Head of caudate nucleus (tissue), 42 donors: ENCODE results near the gene GADD45G.

ENCODE experiments used
- DNase-seq, 42 donors: peaks; one replicate each; pipeline versions ENCODE4 v3.0.0 to v3.0.0-alpha.2; 2020 to 2021; ENCODE audit warnings: mixed read lengths in 7 of 42
- intact Hi-C: fragments of 100-400 bp; cut with DNase I; formaldehyde crosslinking; loops from one replicate; pipeline ENCODE4 v1.15.0; 2022

GADD45G gene

DNA sequence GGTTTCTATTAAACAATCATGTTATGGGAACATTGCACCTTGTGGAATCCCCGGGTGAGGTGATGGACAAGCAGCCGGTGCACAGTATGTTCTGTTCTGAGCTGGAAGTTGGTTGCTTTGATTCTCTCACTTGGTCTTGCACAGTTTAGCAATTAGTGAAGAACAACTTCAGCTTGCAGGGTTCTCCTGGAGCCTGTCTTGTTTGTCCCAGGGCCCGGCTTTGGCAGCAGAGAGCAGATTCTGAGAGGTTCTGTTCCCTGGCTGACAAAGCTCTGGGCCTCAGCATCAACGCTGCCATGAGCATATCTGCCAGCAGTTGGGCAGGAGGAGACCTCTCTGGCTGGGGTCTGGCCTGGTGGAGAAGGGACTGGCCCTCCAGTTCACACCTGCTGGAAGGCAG, 16.9 kb downstream of the GADD45G start:
- peak in 18 of 42 donors; percentile 21 to 70 (median 46) for DNase-seq
- intact Hi-C loops = no loop called here

GRCh38 chr9:89622933-89623861, 18.4 kb downstream of the GADD45G start:
- intact Hi-C loops = no loop called here
- peak in 3 of 42 donors; percentile 17 to 49 (median 24) for DNase-seq

DNA sequence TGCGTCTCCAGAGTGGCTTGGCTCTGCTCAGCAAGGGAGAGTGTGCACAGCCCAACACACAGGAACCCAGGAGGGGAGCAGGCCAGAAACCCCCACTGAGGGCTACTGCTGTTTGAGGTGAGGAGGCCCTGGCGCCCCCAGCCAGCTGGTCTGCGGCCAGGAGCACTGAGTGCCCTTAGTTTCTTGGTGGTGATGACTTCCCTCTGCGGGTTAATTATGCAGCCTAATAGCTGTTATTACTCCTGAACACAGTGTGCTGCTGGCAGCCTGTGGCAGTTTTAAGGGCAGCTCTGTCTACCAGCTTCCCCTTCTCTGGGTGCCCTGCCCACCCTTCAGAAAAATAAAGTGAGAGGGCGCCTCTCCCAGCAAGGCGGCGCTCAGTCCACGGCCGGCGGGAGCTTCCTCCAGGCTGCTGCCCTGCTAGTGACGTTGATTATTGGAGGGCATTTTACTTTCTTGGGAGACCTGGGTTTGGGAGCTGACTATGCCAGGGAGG, 19.2 kb downstream of the GADD45G start:
- DNase-seq = peak in 39 of 42 donors; percentile 21 to 72 (median 49)
- intact Hi-C loops = no loop called here

DNA sequence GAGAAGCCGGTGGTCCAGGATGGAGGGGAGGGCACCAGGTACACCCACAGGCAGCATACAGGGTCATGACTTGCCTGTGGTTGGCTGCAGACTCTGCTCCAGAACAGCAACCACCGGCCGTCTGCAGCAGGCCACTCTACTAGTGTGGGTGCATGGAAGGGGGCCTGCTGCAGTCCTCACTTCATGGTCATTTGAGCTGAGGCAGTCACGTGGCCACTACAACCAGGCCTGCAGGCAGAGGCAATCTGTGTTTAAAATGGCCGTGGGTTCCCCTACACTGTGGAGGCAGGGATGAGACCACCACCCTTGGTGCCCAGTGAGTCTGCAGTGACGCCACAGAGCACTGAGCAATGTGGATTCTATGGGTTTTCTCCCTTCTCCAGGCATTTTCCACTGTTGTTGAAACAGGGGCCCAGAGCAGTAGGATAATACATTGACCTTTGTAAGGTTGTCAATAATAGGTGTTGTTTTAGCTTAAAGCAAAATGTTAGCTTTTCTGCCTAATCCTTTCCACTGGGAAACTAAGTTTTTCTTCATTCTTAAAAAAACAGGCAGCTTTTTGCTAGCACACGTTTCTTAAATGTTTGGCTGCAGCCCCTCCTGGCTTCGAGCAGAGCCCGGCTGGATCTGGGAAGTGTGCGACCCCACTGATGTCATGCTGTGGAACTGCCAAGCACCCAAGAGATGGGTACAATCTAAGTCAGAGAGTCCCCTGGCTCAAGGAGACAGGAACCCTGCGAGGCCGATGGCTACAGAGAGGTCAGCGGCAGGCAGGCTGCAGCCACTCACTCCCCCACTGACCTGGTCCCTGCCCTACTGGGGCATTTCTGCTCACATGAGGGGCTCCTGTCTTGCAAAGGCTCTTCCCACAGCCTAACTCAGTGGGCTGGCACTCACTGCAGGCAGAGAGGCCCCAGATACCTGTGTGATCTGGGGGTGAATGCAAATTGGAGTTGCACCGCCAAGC, 21.2 kb downstream of the GADD45G start:
- intact Hi-C loops = no loop called here
- no peak for DNase-seq

GRCh38 chr9:89626741-89627265, 22.0 kb downstream of the GADD45G start:
- DNase-seq = no peak
- intact Hi-C loops = no loop called here

- intact Hi-C loops = no loop called here
These were observed 23.8 kb downstream of the GADD45G start for GRCh38 chr9:89628601-89629000.

DNA sequence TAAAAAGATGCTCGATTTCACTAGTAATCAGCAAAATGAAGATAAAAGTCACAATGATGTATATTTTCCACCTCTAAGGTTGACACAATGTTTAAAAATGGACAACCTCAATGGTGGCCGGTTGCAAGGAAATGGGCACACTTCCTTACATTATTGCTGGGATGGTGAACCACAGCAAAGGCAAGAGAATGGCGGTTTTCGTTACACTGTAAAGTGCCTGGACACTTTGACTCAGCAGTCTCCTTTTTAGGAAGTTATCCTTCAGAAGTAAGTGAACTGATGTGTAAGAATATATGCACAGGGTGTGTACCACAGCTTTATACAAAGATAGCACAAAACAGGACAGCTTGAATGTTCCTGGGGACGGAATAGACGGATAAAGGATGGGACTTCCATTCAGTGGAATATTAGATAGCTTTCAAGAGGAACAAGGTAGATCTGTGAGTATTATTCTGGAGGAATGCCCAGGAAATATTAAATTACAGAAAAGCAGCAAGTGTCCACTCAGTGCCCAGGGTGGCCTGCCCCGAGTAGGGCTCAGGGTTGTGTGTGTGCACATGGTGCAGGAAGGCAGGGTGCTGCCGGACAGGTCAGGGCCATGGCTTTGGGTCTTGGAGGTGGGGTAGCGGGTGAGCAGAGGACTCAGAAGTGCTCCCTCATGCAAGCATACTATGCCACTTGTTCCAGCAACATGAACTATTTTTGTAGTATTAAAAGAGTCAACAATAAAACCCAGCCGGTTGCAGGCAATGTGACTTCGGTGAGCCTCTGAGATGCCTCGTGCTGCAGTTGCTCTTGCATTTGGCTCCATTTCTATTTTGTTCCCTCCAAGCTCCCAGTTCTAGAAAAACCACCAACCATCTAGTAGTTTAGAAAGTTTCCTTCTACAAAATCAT, 24.5 kb downstream of the GADD45G start:
- intact Hi-C loops = no loop called here
- no peak for DNase-seq

More at GRCh38 chr9:89628601-89629000, 23.8 kb downstream of the GADD45G start:
- no peak for DNase-seq

DNA sequence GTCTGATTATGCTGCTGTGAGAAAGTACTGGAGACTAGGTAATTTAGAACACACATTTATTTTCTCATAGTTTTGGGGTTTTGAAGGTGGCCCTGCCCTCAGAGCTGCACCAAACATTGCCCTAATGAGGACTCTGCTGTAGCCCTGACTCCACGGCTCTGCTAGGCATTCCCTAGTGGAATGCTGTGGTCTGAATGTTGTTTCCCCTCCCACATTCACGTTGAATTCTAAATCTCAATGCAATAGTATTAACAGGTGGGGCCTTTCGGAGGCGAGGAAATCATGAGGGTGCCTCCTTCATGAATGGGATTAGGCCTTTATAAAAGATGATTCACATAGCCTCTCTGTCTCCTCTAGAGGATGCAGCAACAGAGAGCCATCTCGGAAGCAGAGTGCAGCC, 25.7 kb downstream of the GADD45G start:
- intact Hi-C loops = no loop called here
- no peak for DNase-seq

DNA sequence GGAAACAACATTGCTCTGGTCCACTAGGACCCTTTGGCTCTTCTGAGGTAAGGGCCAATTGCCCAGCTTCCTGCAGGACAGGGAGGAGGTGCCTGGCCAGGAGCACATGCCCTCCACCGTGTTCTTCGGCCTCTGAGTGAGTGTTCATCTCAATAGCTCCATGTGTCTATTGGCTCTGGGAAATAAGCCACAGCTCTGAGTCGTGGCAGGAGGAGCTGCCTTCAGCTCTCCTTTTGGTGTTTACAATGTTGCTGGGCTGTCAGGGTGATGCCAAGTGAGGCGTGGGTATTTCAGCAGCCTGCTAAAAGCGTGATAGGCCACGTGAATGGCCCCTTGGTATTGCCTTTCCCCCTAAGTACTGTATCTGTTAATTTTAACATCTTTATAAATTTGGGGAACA, 26.6 kb downstream of the GADD45G start:
- intact Hi-C loops = no loop called here
- DNase-seq = peak in 8 of 42 donors; percentile 9 to 52 (median 38)

GRCh38 chr9:89632192-89632733, 27.5 kb downstream of the GADD45G start:
- DNase-seq = peak in 1 of 42 donors; percentile 14
- intact Hi-C loops = no loop called here

DNA sequence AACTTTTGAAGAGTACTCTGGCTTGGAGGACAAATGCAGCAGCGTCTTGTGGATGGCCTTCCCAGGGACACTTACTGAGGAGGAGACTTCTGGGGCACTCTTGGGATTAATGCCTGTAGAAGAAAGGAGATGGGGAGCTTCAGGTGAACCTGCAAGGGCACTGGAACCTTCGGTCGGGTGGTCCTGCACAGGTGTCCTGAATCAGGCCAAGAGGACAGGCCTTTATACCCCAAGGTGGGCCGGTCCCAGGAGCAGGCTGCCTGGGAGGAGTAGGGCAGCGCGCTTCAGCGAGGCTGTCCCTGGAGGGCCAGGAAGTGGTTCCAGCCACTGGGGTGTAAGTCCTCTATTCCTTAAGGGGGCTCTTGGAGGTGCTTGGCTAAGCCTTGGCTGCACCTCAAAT, 27.9 kb downstream of the GADD45G start:
- intact Hi-C loops = no loop called here
- DNase-seq = peak in 1 of 42 donors; percentile 9

DNA sequence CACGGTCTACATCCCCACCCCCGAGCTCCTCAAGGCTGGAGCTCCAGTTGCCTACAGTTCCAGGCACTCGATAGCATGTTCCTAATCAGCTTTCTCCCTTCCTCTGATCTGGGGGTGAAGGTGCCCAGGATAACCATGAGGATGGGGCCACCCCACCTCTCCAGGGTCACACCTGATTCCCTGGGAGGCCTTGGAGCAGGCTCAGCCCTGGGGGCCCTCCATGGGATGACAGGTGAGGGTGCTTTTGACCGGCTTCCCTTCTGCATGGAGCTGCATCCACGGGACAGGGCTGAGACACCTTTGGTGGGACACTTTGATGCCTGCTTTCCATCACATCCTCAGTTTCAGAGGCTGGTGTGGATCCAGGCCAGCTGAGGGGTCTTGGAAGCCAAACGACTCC, 28.6 kb downstream of the GADD45G start:
- intact Hi-C loops = no loop called here
- peak in 1 of 42 donors; percentile 9 for DNase-seq

DNA sequence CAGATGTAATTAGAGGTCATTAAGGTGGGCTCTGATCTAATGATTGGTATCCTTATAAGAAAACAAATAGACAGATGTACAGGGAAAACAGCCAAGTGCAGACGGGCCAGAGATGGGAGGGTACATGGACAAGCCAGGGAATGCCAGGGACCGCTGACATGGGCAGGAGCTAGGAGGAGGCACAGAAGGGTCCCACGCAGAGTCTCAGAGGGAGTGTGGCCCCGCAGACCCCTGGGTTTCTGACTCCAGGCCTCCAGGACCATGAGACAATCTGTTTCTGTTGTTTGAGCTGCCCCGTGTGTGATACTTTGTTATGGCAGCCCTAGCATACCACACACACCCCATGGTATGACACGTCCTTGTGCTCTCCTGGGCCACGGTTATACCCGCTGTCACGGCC, 29.1 kb downstream of the GADD45G start:
- DNase-seq = peak in 1 of 42 donors; percentile 7
- intact Hi-C loops = no loop called here

DNA sequence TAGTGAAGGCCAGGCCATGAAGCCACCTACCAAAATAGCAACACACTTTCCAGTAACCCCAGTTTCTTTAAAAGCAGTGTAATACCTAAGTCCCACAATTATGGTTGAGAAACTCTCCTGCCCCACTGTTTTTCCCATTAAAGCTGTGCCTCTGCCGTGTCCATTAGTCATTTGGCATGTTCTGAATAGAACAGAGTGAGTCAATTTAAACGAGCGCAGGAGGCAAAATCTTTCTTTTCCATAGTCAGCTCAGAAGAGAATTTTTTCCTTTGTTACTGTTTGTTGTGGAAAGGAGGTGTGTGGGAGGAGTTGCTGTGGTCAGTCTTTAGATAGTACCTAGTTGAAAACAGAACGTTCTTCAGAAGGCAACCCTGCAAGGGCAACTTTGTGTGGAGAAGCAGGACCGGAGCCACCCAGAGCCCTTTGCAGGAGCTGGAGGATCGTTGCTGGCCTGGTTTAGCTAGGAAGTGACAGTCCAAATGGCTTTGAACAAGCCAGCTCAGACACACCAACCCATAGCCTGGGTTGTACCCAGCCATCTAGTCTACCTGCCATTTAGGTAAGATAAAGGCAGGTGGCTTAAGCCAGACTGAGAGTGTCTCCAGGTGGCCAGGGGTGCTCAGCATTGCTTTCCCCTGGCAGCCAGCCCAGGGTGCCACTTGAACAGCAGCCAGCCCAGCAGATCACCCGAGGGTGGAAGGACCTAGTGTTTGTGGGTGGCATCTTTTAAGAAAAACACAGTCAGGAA, 30.4 kb downstream of the GADD45G start:
- intact Hi-C loops = no loop called here
- peak in 1 of 42 donors; percentile 17 for DNase-seq

GRCh38 chr9:89635816-89636215, 31.0 kb downstream of the GADD45G start:
- intact Hi-C loops = no loop called here
- peak in 1 of 42 donors; percentile 18 for DNase-seq

GRCh38 chr9:89637787-89638186, 33.0 kb downstream of the GADD45G start:
- intact Hi-C loops = no loop called here

GRCh38 chr9:89638359-89638758, 33.5 kb downstream of the GADD45G start:
- intact Hi-C loops = no loop called here
- peak in 1 of 42 donors; percentile 9 for DNase-seq

More at GRCh38 chr9:89637787-89638186, 33.0 kb downstream of the GADD45G start:
- DNase-seq = peak in 1 of 42 donors; percentile 9
